PC-3 (cell line): ENCODE data around the gene ZIC4. TPM values are rescaled to one million over a fixed set of nuclear protein-coding genes. Genes with fewer than 3 reads are reported as not detected.

Experiments
- ATAC-seq: fragments of 200-7000 bp; cut with Tn5 transposase; 2 replicates; pipeline ENCODE4 v1.9.1; 2020; ENCODE audit warnings: mild to moderate bottlenecking, moderate library complexity
- BruUV-seq: library from RNA; stranded (reverse); fragments of 400-500 nt; replicated peaks from 2 replicates; lab custom pipeline; 2021; lab: Mats Ljungman, UMichigan
- CTCF ChIA-PET: fragments of 300-600 bp; sonication (Branson Sonifier 250); formaldehyde crosslinking; loops from one replicate; lab custom pipeline; 2022; ENCODE audit warnings: antibody characterized with exemption; lab: Charles Lee
- POLR2A ChIA-PET: fragments of 300-600 bp; sonication (Branson Sonifier 250); formaldehyde crosslinking; loops from one replicate; lab custom pipeline; 2022; ENCODE audit warnings: antibody characterized with exemption; ENCODE audit not compliant: unreplicated experiment; lab: Charles Lee
- DNase-seq: peaks from one replicate; pipeline ENCODE4 v3.0.0-alpha.2; 2015
- H2AFZ ChIP-seq: fragments of 300-600 bp; sonication (generic); 2 replicates; pipeline ENCODE4 v1.6.0; 2016; ENCODE audit warnings: antibody characterized with exemption, low read length
- H3F3A ChIP-seq: fragments of 300-600 bp; sonication (generic); one replicate; pipeline ENCODE4 v1.6.0; 2017; ENCODE audit warnings: antibody characterized with exemption, low read length, control low read depth, mild to moderate bottlenecking; ENCODE audit not compliant: unreplicated experiment
- H3K27ac ChIP-seq: fragments of 300-600 bp; sonication (generic); 2 replicates; pipeline ENCODE4 v1.5.1; 2016; ENCODE audit warnings: mild to moderate bottlenecking, low read length
- H3K27me3 ChIP-seq: fragments of 300-600 bp; sonication (generic); 2 replicates; pipeline ENCODE4 v1.6.1; 2016; ENCODE audit warnings: low read length, mixed read lengths
- H3K36me3 ChIP-seq: fragments of 300-600 bp; sonication (generic); 2 replicates; pipeline ENCODE4 v1.6.1; 2016; ENCODE audit warnings: low read depth, mixed run types, low read length, mixed read lengths
- H3K4me1 ChIP-seq: fragments of 300-600 bp; sonication (generic); 2 replicates; pipeline ENCODE4 v1.5.1; 2016; ENCODE audit warnings: low read length; ENCODE audit not compliant: insufficient read depth
- H3K4me2 ChIP-seq: fragments of 300-600 bp; sonication (generic); 2 replicates; pipeline ENCODE4 v1.6.0; 2016; ENCODE audit warnings: low read length
- H3K4me3 ChIP-seq: fragments of 300-600 bp; sonication (generic); 2 replicates; pipeline ENCODE4 v1.5.1; 2016; ENCODE audit warnings: mild to moderate bottlenecking, low read length, mixed read lengths
- H3K79me2 ChIP-seq: fragments of 300-600 bp; sonication (generic); 2 replicates; pipeline ENCODE4 v1.6.1; 2017; ENCODE audit warnings: low read length, mixed read lengths
- H3K9ac ChIP-seq: fragments of 300-600 bp; sonication (generic); 2 replicates; pipeline ENCODE4 v1.6.0; 2016; ENCODE audit warnings: mild to moderate bottlenecking, low read length
- H3K9me2 ChIP-seq: fragments of 300-600 bp; sonication (generic); replicated peaks from 2 replicates; pipeline ENCODE4 v1.6.1; 2016; ENCODE audit warnings: mixed run types, low read length, mixed read lengths
- H3K9me3 ChIP-seq: fragments of 300-600 bp; sonication (generic); 2 replicates; pipeline ENCODE4 v1.6.1; 2016; ENCODE audit warnings: low read length, mixed read lengths
- H4K20me1 ChIP-seq: fragments of 300-600 bp; sonication (generic); 2 replicates; pipeline ENCODE4 v1.6.1; 2016; ENCODE audit warnings: low read length, mixed read lengths
- EZH2 ChIP-seq: fragments of 300-600 bp; sonication (generic); IDR thresholded peaks from one replicate; pipeline ENCODE4 v1.6.1; 2017; ENCODE audit warnings: antibody characterized with exemption, mild to moderate bottlenecking, low read length; ENCODE audit not compliant: unreplicated experiment
- EZH2phosphoT487 ChIP-seq: fragments of 300-600 bp; sonication (generic); IDR thresholded peaks from 2 replicates; pipeline ENCODE4 v1.6.1; 2018; ENCODE audit warnings: mild to moderate bottlenecking, antibody characterized with exemption, low read length, borderline replicate concordance
- intact Hi-C: fragments of 100-400 bp; cut with micrococcal nuclease; formaldehyde crosslinking; loops from 2 replicates; pipeline ENCODE4 v1.9.0; 2023
- total RNA-seq: library from RNA; depleted of rRNA; stranded (reverse); fragments of >200 nt; gene quantifications from 2 replicates; pipeline ENCODE4 v1.2.3, GENCODE V29; 2014
- TF ChIP-seq, protein P1 (sequence below): fragments of 300-600 bp; sonication (generic); conservative IDR thresholded peaks from 2 replicates; pipeline ENCODE4 v1.5.1; 2017; ENCODE audit warnings: antibody characterized with exemption, low read depth, mild to moderate bottlenecking, low read length

ZIC4 gene
- total RNA-seq, 1 experiment from 2014 or later, result not detected

DNA sequence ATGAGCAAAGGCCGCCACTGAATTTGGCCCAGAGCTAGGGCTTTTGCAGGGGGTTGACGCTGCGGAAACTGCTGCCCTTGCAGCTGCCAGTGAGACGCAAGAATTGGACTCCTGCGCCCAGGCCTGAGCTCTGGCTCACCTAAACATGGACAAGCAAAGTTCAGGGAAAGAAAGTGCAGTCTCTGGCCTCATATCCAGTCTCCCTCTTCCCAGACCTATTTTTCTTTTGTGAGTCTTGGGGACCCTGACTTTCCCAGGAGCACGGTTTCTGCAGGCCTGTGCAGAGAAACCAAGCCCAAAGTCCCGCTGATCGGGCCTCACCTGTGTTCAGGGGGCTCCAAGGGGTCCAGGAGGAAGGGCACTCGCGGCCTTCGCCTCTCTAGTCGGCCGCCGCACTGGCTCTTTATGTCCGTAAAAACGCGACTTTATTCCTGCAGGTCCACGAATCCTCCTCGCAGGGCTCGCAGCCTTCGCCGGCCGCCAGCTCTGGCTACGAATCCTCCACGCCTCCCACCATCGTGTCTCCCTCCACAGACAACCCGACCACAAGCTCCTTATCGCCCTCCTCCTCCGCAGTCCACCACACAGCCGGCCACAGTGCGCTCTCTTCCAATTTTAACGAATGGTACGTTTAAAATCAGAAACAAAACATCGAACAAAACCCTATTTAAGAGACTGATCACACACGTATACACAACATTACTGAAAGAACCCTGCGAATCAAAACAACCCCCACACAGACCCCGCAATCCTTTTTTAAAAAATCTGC is 6.8 kb upstream of the ZIC4 start:
- Histone ChIP-seq H3K79me2 (no peaks in the 10 kb centered on the region), H2AFZ (no peak overlapping the region), H3K36me3 (no peaks in the 10 kb centered on the region), H3K4me2 (peak overlapping the region; percentile 43), H3K27ac (no peak overlapping the region), H3K9ac (no peak overlapping the region), H3K9me2 (no peaks in the 10 kb centered on the region), H3K4me1 (no peaks in the 10 kb centered on the region), H3K9me3 (no peaks in the 10 kb centered on the region), H3F3A (no peaks in the 10 kb centered on the region), H3K4me3 (no peak overlapping the region), H4K20me1 (no peaks in the 10 kb centered on the region), H3K27me3 (peaks cover 83% of the 10 kb centered on the region)
- no TSS peak for BruUV-seq
- ATAC-seq (no peak), DNase-seq (no peak)
- peak; percentile 44 for TF ChIP-seq EZH2
- TF ChIP-seq, protein P1, sequence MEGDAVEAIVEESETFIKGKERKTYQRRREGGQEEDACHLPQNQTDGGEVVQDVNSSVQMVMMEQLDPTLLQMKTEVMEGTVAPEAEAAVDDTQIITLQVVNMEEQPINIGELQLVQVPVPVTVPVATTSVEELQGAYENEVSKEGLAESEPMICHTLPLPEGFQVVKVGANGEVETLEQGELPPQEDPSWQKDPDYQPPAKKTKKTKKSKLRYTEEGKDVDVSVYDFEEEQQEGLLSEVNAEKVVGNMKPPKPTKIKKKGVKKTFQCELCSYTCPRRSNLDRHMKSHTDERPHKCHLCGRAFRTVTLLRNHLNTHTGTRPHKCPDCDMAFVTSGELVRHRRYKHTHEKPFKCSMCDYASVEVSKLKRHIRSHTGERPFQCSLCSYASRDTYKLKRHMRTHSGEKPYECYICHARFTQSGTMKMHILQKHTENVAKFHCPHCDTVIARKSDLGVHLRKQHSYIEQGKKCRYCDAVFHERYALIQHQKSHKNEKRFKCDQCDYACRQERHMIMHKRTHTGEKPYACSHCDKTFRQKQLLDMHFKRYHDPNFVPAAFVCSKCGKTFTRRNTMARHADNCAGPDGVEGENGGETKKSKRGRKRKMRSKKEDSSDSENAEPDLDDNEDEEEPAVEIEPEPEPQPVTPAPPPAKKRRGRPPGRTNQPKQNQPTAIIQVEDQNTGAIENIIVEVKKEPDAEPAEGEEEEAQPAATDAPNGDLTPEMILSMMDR, result no peak
- intact Hi-C loops, result no loop called here
- ChIA-PET CTCF (no interaction called here), POLR2A (no interaction called here)

DNA sequence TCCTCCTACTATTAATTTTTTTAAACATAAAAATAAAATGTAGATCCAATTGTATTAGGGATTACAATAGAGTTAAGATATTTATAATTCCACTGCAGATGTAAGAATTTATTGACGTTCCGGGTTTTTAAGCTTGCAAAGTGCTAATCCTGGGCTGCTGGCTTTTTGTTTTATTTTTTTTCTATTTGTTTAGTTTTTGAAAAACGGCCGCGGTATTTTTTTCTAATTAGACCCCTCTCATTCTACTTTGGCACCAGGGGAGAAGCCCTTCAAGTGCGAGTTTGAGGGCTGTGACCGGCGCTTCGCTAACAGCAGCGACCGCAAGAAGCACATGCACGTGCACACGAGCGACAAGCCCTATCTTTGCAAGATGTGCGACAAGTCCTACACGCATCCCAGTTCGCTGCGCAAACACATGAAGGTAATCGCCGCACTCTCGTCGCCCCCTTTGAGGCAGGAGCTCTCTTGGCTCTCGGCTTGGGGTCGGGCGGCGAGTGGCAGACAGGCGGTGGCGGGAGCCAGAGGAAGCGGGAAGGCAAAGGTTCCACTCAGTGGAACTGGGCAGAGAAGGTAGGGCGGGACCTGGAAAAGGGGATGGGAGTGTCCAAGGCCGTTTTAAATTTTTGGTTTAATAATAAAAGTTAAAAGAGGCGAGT is 6.0 kb upstream of the ZIC4 start:
- peaks cover 83% of the 10 kb centered on the region for H3K27me3 ChIP-seq
- H3F3A ChIP-seq, result no peaks in the 10 kb centered on the region
- no peak for TF ChIP-seq EZH2
- no peak for TF ChIP-seq EZH2phosphoT487
- TF ChIP-seq, protein P1, result no peak
- H3K4me3 ChIP-seq, result no peak overlapping the region
- intact Hi-C loops, result no loop called here
- no peak overlapping the region for H3K9ac ChIP-seq
- no peaks in the 10 kb centered on the region for H4K20me1 ChIP-seq
- no peak overlapping the region for H3K4me2 ChIP-seq
- no peak for ATAC-seq
- ChIA-PET CTCF (no interaction called here), POLR2A (no interaction called here)
- no peaks in the 10 kb centered on the region for H3K4me1 ChIP-seq
- no peak overlapping the region for H3K27ac ChIP-seq
- H3K9me2 ChIP-seq, result no peaks in the 10 kb centered on the region
- BruUV-seq, result no TSS peak
- no peaks in the 10 kb centered on the region for H3K36me3 ChIP-seq
- H2AFZ ChIP-seq, result no peak overlapping the region
- H3K9me3 ChIP-seq, result no peaks in the 10 kb centered on the region
- H3K79me2 ChIP-seq, result no peaks in the 10 kb centered on the region
- no peak for DNase-seq

GRCh38 chr3:147411815-147412241 is 5.5 kb upstream of the ZIC4 start:
- Histone ChIP-seq H3K9me2 (no peaks in the 10 kb centered on the region), H3K79me2 (no peaks in the 10 kb centered on the region), H3K4me2 (no peak overlapping the region), H3K4me3 (no peak overlapping the region), H3K9ac (no peak overlapping the region), H3K4me1 (no peaks in the 10 kb centered on the region), H3K27ac (no peak overlapping the region), H3K36me3 (no peaks in the 10 kb centered on the region), H3F3A (no peaks in the 10 kb centered on the region), H2AFZ (no peak overlapping the region), H4K20me1 (no peaks in the 10 kb centered on the region), H3K9me3 (no peaks in the 10 kb centered on the region), H3K27me3 (peaks cover 83% of the 10 kb centered on the region)
- BruUV-seq, result no TSS peak
- no peak for DNase-seq
- ChIA-PET CTCF (no interaction called here), POLR2A (no interaction called here)
- no peak for ATAC-seq
- TF ChIP-seq, protein P1, result no peak
- TF ChIP-seq EZH2phosphoT487 (no peak), EZH2 (no peak)
- intact Hi-C loops, result no loop called here
